ENCODE data around the gene CNIH2.

CNIH2 gene

GRCh38 chr11:66333220-66333877 is 55.4 kb downstream of the CNIH2 start:
- DNase-seq, result no peak
